ENCODE data around the gene LCMT1. TPM values are rescaled to one million over a fixed set of nuclear protein-coding genes. Genes with fewer than 3 reads are reported as not detected.
A peak's percentile ranks its signal among the peaks of the same experiment; 100 is the strongest.

LCMT1 gene
- polyA plus RNA-seq, 3 donors, result 27.2 to 34.2 (median 33.1) TPM

DNA sequence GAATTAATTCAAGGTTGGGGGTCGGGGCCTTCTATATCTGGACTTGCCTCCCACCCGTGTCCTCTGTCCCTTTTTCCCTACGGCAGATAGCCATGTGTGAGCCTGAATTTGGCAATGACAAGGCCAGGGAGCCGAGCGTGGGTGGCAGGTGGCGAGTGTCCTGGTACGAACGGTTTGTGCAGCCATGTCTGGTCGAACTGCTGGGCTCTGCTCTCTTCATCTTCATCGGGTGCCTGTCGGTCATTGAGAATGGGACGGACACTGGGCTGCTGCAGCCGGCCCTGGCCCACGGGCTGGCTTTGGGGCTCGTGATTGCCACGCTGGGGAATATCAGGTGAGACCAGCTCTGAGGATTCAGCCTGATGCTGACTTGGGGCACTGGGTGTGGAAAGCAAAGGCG, 105.6 kb downstream of the LCMT1 start:
- Histone ChIP-seq H2AFZ (ENCODE audit: insufficient read depth, low read depth, low read length, poor library complexity, severe bottlenecking) (no peak overlapping the region), H3K27ac (ENCODE audit: low read depth in 1 of 2, low read length in 2 of 2) (no peak overlapping the region), H3K9me3 (replicated peaks in 1 of 2; ENCODE audit: control insufficient read depth in 1 of 2, insufficient read depth in 1 of 2, low read length in 2 of 2) (no peaks in the 10 kb centered on the region), H3K4me3 (replicated peaks in 1 of 3; ENCODE audit: low read depth in 2 of 3, low read length in 3 of 3) (no peak overlapping the region), H3K4me2 (replicated peaks; ENCODE audit: extremely low read depth, low read length, poor library complexity, severe bottlenecking) (no peak overlapping the region), H3K9ac (ENCODE audit: insufficient read depth, low read length, poor library complexity, severe bottlenecking) (no peak overlapping the region), H3K36me3 (replicated peaks in 1 of 2; ENCODE audit: control insufficient read depth in 1 of 2, insufficient read depth in 2 of 2, low read length in 2 of 2) (no peaks in the 10 kb centered on the region), H3K4me1 (ENCODE audit: control insufficient read depth in 1 of 2, insufficient read depth in 2 of 2, low read length in 2 of 2) (no peaks in the 10 kb centered on the region), H3K27me3 (ENCODE audit: control insufficient read depth in 2 of 2, insufficient read depth in 2 of 2, low read length in 2 of 2) (no peaks in the 10 kb centered on the region), H3K79me2 (ENCODE audit: insufficient read depth, low read length) (no peaks in the 10 kb centered on the region), H4K20me1 (ENCODE audit: insufficient read depth, low read length) (no peaks in the 10 kb centered on the region)
- Mint-ChIP-seq H3K9me3 (no peaks in the 10 kb centered on the region), H3K27ac (no peak overlapping the region), H3K36me3 (no peaks in the 10 kb centered on the region), H3K27me3 (ENCODE audit: low read depth in 3 of 3) (peaks cover 0 to 7% (median 3%) of the 10 kb centered on the region in 3 donors), H3K4me3 (no peak overlapping the region), H3K4me1 (no peaks in the 10 kb centered on the region)
- TF ChIP-seq, protein P1, sequence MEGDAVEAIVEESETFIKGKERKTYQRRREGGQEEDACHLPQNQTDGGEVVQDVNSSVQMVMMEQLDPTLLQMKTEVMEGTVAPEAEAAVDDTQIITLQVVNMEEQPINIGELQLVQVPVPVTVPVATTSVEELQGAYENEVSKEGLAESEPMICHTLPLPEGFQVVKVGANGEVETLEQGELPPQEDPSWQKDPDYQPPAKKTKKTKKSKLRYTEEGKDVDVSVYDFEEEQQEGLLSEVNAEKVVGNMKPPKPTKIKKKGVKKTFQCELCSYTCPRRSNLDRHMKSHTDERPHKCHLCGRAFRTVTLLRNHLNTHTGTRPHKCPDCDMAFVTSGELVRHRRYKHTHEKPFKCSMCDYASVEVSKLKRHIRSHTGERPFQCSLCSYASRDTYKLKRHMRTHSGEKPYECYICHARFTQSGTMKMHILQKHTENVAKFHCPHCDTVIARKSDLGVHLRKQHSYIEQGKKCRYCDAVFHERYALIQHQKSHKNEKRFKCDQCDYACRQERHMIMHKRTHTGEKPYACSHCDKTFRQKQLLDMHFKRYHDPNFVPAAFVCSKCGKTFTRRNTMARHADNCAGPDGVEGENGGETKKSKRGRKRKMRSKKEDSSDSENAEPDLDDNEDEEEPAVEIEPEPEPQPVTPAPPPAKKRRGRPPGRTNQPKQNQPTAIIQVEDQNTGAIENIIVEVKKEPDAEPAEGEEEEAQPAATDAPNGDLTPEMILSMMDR (IDR thresholded peaks at IDR 0.05), result no peak
- WGBS (ENCODE audit: insufficient coverage), result 94% methylated on average over 17 of the region's 17 CpGs
- no peak for DNase-seq
- intact Hi-C loops (cut with micrococcal nuclease), result no loop called here

DNA sequence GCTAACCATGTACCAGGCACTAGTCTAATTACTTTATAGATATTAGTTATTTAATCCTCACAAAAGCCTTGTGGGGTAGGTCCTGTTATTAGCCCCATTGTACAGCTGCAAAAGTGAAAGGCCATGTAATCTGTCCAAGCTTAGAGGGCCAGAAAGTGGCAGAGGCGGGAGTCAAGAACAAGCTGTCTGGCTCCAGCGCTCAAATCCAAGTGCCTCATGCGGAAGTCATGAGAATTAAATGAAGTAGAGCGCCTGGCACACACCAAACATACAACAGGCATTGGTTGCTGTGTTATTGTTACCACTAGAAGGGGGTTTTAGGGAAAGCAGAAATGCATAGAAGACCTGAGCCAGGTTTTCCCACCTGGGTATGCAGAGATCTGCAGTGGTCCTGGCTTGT, 106.4 kb downstream of the LCMT1 start:
- H3K36me3 ChIP-seq (replicated peaks in 1 of 2; ENCODE audit: control insufficient read depth in 1 of 2, insufficient read depth in 2 of 2, low read length in 2 of 2), result no peaks in the 10 kb centered on the region
- Mint-ChIP-seq H3K9me3 (no peaks in the 10 kb centered on the region), H3K4me1 (no peaks in the 10 kb centered on the region), H3K27ac (no peak overlapping the region), H3K27me3 (ENCODE audit: low read depth in 3 of 3) (peaks cover 0 to 7% (median 3%) of the 10 kb centered on the region in 3 donors), H3K36me3 (no peaks in the 10 kb centered on the region), H3K4me3 (no peak overlapping the region)
- intact Hi-C loops (cut with micrococcal nuclease), result no loop called here
- H3K9me3 ChIP-seq (replicated peaks in 1 of 2; ENCODE audit: control insufficient read depth in 1 of 2, insufficient read depth in 1 of 2, low read length in 2 of 2), result no peaks in the 10 kb centered on the region
- WGBS (ENCODE audit: insufficient coverage), result 100% methylated on average over 1 of the region's 4 CpGs
- H3K79me2 ChIP-seq (ENCODE audit: insufficient read depth, low read length), result no peaks in the 10 kb centered on the region
- H3K27me3 ChIP-seq (ENCODE audit: control insufficient read depth in 2 of 2, insufficient read depth in 2 of 2, low read length in 2 of 2), result no peaks in the 10 kb centered on the region
- no peaks in the 10 kb centered on the region for H3K4me1 ChIP-seq (ENCODE audit: control insufficient read depth in 1 of 2, insufficient read depth in 2 of 2, low read length in 2 of 2)
- no peak overlapping the region for H3K4me2 ChIP-seq (replicated peaks; ENCODE audit: extremely low read depth, low read length, poor library complexity, severe bottlenecking)
- TF ChIP-seq, protein P1 (IDR thresholded peaks at IDR 0.05), result no peak
- no peak overlapping the region for H2AFZ ChIP-seq (ENCODE audit: insufficient read depth, low read depth, low read length, poor library complexity, severe bottlenecking)
- H4K20me1 ChIP-seq (ENCODE audit: insufficient read depth, low read length), result no peaks in the 10 kb centered on the region
- no peak overlapping the region for H3K4me3 ChIP-seq (replicated peaks in 1 of 3; ENCODE audit: low read depth in 2 of 3, low read length in 3 of 3)
- no peak overlapping the region for H3K27ac ChIP-seq (ENCODE audit: low read depth in 1 of 2, low read length in 2 of 2)
- DNase-seq, result no peak
- peak overlapping the region; percentile 8 for H3K9ac ChIP-seq (ENCODE audit: insufficient read depth, low read length, poor library complexity, severe bottlenecking)

Data from CD14-positive monocyte (primary cell).